Astrocyte (in vitro differentiated cells and primary cell): ENCODE results near the gene IMMP2L. TPM values are rescaled to one million over a fixed set of nuclear protein-coding genes. Genes with fewer than 3 reads are reported as not detected.
A peak's percentile ranks its signal among the peaks of the same experiment; 100 is the strongest.

ENCODE experiments used
- DNase-seq: peaks from one replicate; pipeline ENCODE4 v3.0.0-alpha.2; 2010; ENCODE audit warnings: low read depth
- FAIRE-seq: peaks from 2 replicates; lab custom pipeline; 2011; peaks lifted over from hg19 to GRCh38; lab: Jason Lieb, UNC
- H2AFZ ChIP-seq: 2 replicates; pipeline ENCODE4 v1.6.0; 2012; ENCODE audit warnings: low read depth, low read length, inconsistent platforms
- H3K27ac ChIP-seq: 2 replicates; pipeline ENCODE4 v1.5.1; 2011; ENCODE audit warnings: low read depth, low read length, inconsistent platforms
- H3K27me3 ChIP-seq: 2 replicates; pipeline ENCODE4 v1.6.0; 2011; ENCODE audit warnings: low read length, inconsistent platforms; ENCODE audit not compliant: insufficient read depth
- H3K36me3 ChIP-seq: 2 replicates; pipeline ENCODE4 v1.5.1; 2011; ENCODE audit warnings: low read length, inconsistent platforms; ENCODE audit not compliant: insufficient read depth
- H3K4me1 ChIP-seq: 2 replicates; pipeline ENCODE4 v1.5.1; 2011; ENCODE audit warnings: low read length, inconsistent platforms; ENCODE audit not compliant: insufficient read depth
- H3K4me2 ChIP-seq: 2 replicates; pipeline ENCODE4 v1.6.0; 2012; ENCODE audit warnings: low read length, inconsistent platforms
- H3K4me3 ChIP-seq: 2 replicates; pipeline ENCODE4 v1.5.1; 2011; ENCODE audit warnings: low read depth, mild to moderate bottlenecking, low read length, inconsistent platforms; ENCODE audit not compliant: insufficient read depth
- H3K79me2 ChIP-seq: 2 replicates; pipeline ENCODE4 v1.6.0; 2012; ENCODE audit warnings: mild to moderate bottlenecking, low read length, inconsistent platforms; ENCODE audit not compliant: insufficient read depth
- H3K9ac ChIP-seq: 2 replicates; pipeline ENCODE4 v1.6.0; 2012; ENCODE audit warnings: mild to moderate bottlenecking, low read length, inconsistent platforms
- H3K9me3 ChIP-seq: 2 replicates; pipeline ENCODE4 v1.5.1; 2012; ENCODE audit warnings: low read depth, mild to moderate bottlenecking, low read length, inconsistent platforms; ENCODE audit not compliant: insufficient read depth
- H4K20me1 ChIP-seq: 2 replicates; pipeline ENCODE4 v1.6.0; 2012; ENCODE audit warnings: low read length, inconsistent platforms; ENCODE audit not compliant: insufficient read depth
- H3K27ac Mint-ChIP-seq: one replicate; pipeline ENCODE4 v1.8.0; 2021; ENCODE audit warnings: mild to moderate bottlenecking, mixed read lengths; ENCODE audit not compliant: unreplicated experiment
- H3K27me3 Mint-ChIP-seq: one replicate; pipeline ENCODE4 v1.8.0; 2021; ENCODE audit warnings: low read depth, mixed read lengths; ENCODE audit not compliant: unreplicated experiment
- H3K36me3 Mint-ChIP-seq: one replicate; pipeline ENCODE4 v1.8.0; 2021; ENCODE audit warnings: low read depth, mixed read lengths; ENCODE audit not compliant: unreplicated experiment
- H3K4me1 Mint-ChIP-seq: one replicate; pipeline ENCODE4 v1.8.0; 2021; ENCODE audit warnings: low read depth, mixed read lengths; ENCODE audit not compliant: unreplicated experiment
- H3K4me3 Mint-ChIP-seq: one replicate; pipeline ENCODE4 v1.8.0; 2021; ENCODE audit warnings: mild to moderate bottlenecking, moderate library complexity, mixed read lengths; ENCODE audit not compliant: unreplicated experiment
- H3K9me3 Mint-ChIP-seq: one replicate; pipeline ENCODE4 v1.8.0; 2021; ENCODE audit warnings: mild to moderate bottlenecking, mixed read lengths; ENCODE audit not compliant: unreplicated experiment
- CTCF ChIP-seq: IDR thresholded peaks from 2 replicates; pipeline ENCODE4 v1.5.1; 2011; ENCODE audit warnings: low read depth, mild to moderate bottlenecking, inconsistent platforms, low read length, moderate library complexity; ENCODE audit not compliant: insufficient read depth
- EZH2 ChIP-seq: IDR thresholded peaks from 2 replicates; pipeline ENCODE4 v1.6.1; 2012; ENCODE audit warnings: mild to moderate bottlenecking, low read length, inconsistent platforms; ENCODE audit not compliant: insufficient read depth
- total RNA-seq: library from RNA; stranded (reverse); gene quantifications from 2 replicates; pipeline ENCODE4 v1.2.1, GENCODE V29; 2021

The IMMP2L gene
- total RNA-seq, 1 donor from 2014 or later = 13.8 TPM

GRCh38 chr7:111003883-111004282 lies 558.4 kb downstream of the IMMP2L start:
- Mint-ChIP-seq H3K27me3 (no peaks in the 10 kb centered on the region), H3K27ac (no peak overlapping the region), H3K9me3 (no peaks in the 10 kb centered on the region), H3K4me3 (no peak overlapping the region), H3K4me1 (no peaks in the 10 kb centered on the region), H3K36me3 (no peaks in the 10 kb centered on the region)
- no peak for FAIRE-seq
- H3K4me2 ChIP-seq = no peak overlapping the region
- no peaks in the 10 kb centered on the region for H3K36me3 ChIP-seq
- no peaks in the 10 kb centered on the region for H3K4me1 ChIP-seq
- no peak overlapping the region for H3K4me3 ChIP-seq
- DNase-seq = no peak
- no peaks in the 10 kb centered on the region for H3K79me2 ChIP-seq
- no peaks in the 10 kb centered on the region for H4K20me1 ChIP-seq
- no peak overlapping the region for H3K9ac ChIP-seq
- no peak overlapping the region for H3K27ac ChIP-seq
- H3K9me3 ChIP-seq = no peaks in the 10 kb centered on the region
- no peaks in the 10 kb centered on the region for H3K27me3 ChIP-seq
- TF ChIP-seq CTCF (no peak), EZH2 (no peak)
- H2AFZ ChIP-seq = no peak overlapping the region

GRCh38 chr7:110994028-110994967 lies 568.0 kb downstream of the IMMP2L start:
- H3K4me1 Mint-ChIP-seq = peaks cover 7% of the 10 kb centered on the region
- Histone ChIP-seq H3K4me1 (no peaks in the 10 kb centered on the region), H3K36me3 (no peaks in the 10 kb centered on the region), H4K20me1 (no peaks in the 10 kb centered on the region), H3K79me2 (no peaks in the 10 kb centered on the region), H3K9ac (no peak overlapping the region), H3K9me3 (no peaks in the 10 kb centered on the region), H2AFZ (no peak overlapping the region), H3K27me3 (no peaks in the 10 kb centered on the region), H3K4me2 (no peak overlapping the region), H3K27ac (no peak overlapping the region), H3K4me3 (no peak overlapping the region)
- TF ChIP-seq EZH2 = no peak
- TF ChIP-seq CTCF = no peak
- no peaks in the 10 kb centered on the region for H3K27me3 Mint-ChIP-seq
- H3K4me3 Mint-ChIP-seq = no peak overlapping the region
- H3K27ac Mint-ChIP-seq = no peak overlapping the region
- peak; percentile 12 for DNase-seq
- H3K9me3 Mint-ChIP-seq = no peaks in the 10 kb centered on the region
- H3K36me3 Mint-ChIP-seq = no peaks in the 10 kb centered on the region
- no peak for FAIRE-seq
